Left ventricle myocardium inferior (tissue), 1 donor: Measurements from ENCODE around the gene APOL2. TPM values are rescaled to one million over a fixed set of nuclear protein-coding genes. Genes with fewer than 3 reads are reported as not detected.

ENCODE experiments used
- DNase-seq: peaks from one replicate; pipeline ENCODE4 v3.0.0-alpha.2; 2020
- H3K27ac ChIP-seq: fragments of 200-600 bp; replicated peaks from 2 replicates; pipeline ENCODE4 v1.8.0; 2021
- H3K27me3 ChIP-seq: fragments of 200-600 bp; 2 replicates; pipeline ENCODE4 v1.8.0; 2021; ENCODE audit warnings: low read depth
- H3K36me3 ChIP-seq: fragments of 200-600 bp; 2 replicates; pipeline ENCODE4 v1.8.0; 2021
- H3K4me1 ChIP-seq: fragments of 200-600 bp; 2 replicates; pipeline ENCODE4 v1.8.0; 2021
- H3K4me3 ChIP-seq: fragments of 200-600 bp; 2 replicates; pipeline ENCODE4 v1.8.0; 2021; ENCODE audit warnings: mild to moderate bottlenecking, moderate library complexity
- H3K9me3 ChIP-seq: fragments of 200-600 bp; replicated peaks from 2 replicates; pipeline ENCODE4 v1.8.0; 2021
- intact Hi-C: fragments of 100-400 bp; cut with micrococcal nuclease; formaldehyde crosslinking; loops from one replicate; pipeline ENCODE4 v1.11.0; 2022
- total RNA-seq: library from RNA; stranded (reverse); fragmentation: NEBNext Ultra II Directional; extraction: Animal tissue kit (Norgen Biotek cat#: 25700); gene quantifications from one replicate; pipeline ENCODE4 v1.2.1, GENCODE V29; 2021
- TF ChIP-seq, protein P1 (sequence below): fragments of 200-600 bp; IDR thresholded peaks from 2 replicates; pipeline ENCODE4 v1.8.0; 2021; ENCODE audit warnings: antibody characterized with exemption, mild to moderate bottlenecking, borderline replicate concordance
- donor health status: DM: no; HTN: yes; CAD: no; lungs with severe emphysema.

Gene APOL2
- total RNA-seq, 1 donor from 2014 or later = 69.6 TPM

GRCh38 chr22:36227806-36228205 is 11.5 kb downstream of the APOL2 start:
- Histone ChIP-seq H3K4me3 (no peak overlapping the region), H3K27me3 (no peaks in the 10 kb centered on the region), H3K4me1 (peaks cover 14% of the 10 kb centered on the region), H3K27ac (no peak overlapping the region), H3K9me3 (no peaks in the 10 kb centered on the region), H3K36me3 (peaks cover 65% of the 10 kb centered on the region)
- intact Hi-C loops = no loop called here
- no peak for DNase-seq
- TF ChIP-seq, protein P1, sequence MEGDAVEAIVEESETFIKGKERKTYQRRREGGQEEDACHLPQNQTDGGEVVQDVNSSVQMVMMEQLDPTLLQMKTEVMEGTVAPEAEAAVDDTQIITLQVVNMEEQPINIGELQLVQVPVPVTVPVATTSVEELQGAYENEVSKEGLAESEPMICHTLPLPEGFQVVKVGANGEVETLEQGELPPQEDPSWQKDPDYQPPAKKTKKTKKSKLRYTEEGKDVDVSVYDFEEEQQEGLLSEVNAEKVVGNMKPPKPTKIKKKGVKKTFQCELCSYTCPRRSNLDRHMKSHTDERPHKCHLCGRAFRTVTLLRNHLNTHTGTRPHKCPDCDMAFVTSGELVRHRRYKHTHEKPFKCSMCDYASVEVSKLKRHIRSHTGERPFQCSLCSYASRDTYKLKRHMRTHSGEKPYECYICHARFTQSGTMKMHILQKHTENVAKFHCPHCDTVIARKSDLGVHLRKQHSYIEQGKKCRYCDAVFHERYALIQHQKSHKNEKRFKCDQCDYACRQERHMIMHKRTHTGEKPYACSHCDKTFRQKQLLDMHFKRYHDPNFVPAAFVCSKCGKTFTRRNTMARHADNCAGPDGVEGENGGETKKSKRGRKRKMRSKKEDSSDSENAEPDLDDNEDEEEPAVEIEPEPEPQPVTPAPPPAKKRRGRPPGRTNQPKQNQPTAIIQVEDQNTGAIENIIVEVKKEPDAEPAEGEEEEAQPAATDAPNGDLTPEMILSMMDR = no peak

GRCh38 chr22:36227396-36227795 is 11.9 kb downstream of the APOL2 start:
- H3K27ac ChIP-seq = no peak overlapping the region
- H3K27me3 ChIP-seq = no peaks in the 10 kb centered on the region
- no peak for DNase-seq
- intact Hi-C loops = no loop called here
- H3K4me3 ChIP-seq = no peak overlapping the region
- H3K4me1 ChIP-seq = peaks cover 14% of the 10 kb centered on the region
- TF ChIP-seq, protein P1 = no peak
- no peaks in the 10 kb centered on the region for H3K9me3 ChIP-seq
- H3K36me3 ChIP-seq = peaks cover 61% of the 10 kb centered on the region

GRCh38 chr22:36226189-36226588 is 13.1 kb downstream of the APOL2 start:
- intact Hi-C loops = no loop called here
- peaks cover 49% of the 10 kb centered on the region for H3K36me3 ChIP-seq

DNA sequence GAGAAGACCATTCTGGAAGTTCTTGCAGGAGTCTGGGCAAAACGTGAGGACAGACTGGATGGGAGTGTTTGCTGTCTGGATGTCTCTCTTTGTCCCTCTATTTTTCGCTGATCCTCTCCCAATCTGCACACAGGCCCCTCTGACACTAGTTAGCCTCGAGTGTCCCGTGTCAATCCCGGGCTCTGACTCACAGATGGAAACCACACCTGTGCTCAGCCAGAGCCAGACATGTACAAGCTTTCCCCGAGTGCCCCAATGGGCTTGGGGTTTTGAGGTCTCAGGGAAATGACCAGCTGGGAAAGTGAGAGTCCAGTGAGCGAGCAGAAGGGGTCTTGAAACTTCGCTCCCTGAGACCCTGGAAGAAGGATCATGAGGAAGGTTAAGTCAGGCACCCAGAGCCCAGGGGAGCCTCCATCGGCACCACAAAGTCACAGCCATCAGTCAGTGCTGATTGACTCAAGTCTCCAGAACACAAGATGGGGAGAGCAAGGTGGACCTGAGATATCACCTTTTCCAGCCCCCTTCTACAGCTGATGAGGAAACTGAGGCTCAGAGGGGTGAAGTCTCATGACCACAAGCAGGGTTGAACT is 13.9 kb downstream of the APOL2 start:
- Histone ChIP-seq H3K27ac (no peak overlapping the region), H3K36me3 (peaks cover 41% of the 10 kb centered on the region), H3K4me3 (no peak overlapping the region), H3K4me1 (peaks cover 23% of the 10 kb centered on the region), H3K9me3 (no peaks in the 10 kb centered on the region), H3K27me3 (no peaks in the 10 kb centered on the region)
- TF ChIP-seq, protein P1 = no peak
- intact Hi-C loops = no loop called here
- no peak for DNase-seq

More at GRCh38 chr22:36226189-36226588, 13.1 kb downstream of the APOL2 start:
- H3K4me1 ChIP-seq = peaks cover 21% of the 10 kb centered on the region
- TF ChIP-seq, protein P1 = no peak
- H3K4me3 ChIP-seq = no peak overlapping the region
- no peaks in the 10 kb centered on the region for H3K27me3 ChIP-seq
- no peaks in the 10 kb centered on the region for H3K9me3 ChIP-seq
- no peak overlapping the region for H3K27ac ChIP-seq
- no peak for DNase-seq

DNA sequence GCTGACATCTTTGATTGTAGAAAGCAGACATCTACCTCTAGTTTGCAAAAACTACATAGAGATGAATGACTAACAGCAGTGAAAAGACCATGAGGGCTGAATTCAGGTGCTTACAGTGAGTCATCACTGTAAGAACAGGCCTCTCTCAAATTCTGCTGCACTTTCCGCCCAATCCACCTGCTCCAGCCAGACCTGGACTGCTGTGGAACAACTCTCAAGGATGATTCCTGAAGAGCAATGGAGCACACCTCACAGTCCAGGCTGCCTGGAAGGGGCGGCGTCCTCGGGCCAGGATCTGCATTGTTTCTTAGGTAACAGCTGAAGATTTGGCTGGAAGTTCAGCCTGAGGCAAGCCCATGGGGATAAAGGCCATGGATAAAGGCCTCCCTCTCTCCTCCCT is 15.1 kb downstream of the APOL2 start:
- no peaks in the 10 kb centered on the region for H3K9me3 ChIP-seq
- H3K27me3 ChIP-seq = no peaks in the 10 kb centered on the region
- intact Hi-C loops = no loop called here
- TF ChIP-seq, protein P1 = no peak
- peaks cover 29% of the 10 kb centered on the region for H3K36me3 ChIP-seq
- DNase-seq = no peak
- H3K4me1 ChIP-seq = peaks cover 25% of the 10 kb centered on the region
- peak overlapping the region; percentile 36 for H3K27ac ChIP-seq
- H3K4me3 ChIP-seq = no peak overlapping the region
